ENCODE data around the gene ORM1. TPM values are rescaled to one million over a fixed set of nuclear protein-coding genes. Genes with fewer than 3 reads are reported as not detected.

ORM1 gene
- total and polyA plus RNA-seq, 10 donors: 0.95 to 13.6 (median 2.7) TPM

DNA sequence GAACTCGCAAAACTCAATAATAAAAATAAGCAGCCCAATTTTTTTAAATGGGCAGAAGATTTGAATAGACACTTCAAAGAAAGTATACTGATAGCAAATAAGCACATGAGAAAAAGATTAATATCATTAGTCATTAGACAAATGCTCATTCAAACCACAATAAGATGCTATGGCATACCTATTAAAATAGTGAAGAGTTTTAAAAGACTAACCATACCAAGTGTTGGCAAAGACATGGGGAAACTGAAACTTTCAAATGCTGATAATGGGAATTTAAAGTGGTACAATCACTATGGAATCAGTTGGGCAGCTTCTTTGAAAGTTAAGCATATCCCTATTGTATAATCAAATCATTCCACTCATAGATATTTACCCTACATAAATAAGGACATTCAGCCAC lies 26.6 kb upstream of the ORM1 start:
- intact Hi-C loops (cut with DNase I; ENCODE audit: low total_unique reads): loop anchor here (10.0 kb wide), 1 partner anchor 212 kb away; no protein-coding TSS in a partner anchor
- H3K36me3 ChIP-seq: no peaks in the 10 kb centered on the region
- TF ChIP-seq, protein P1, sequence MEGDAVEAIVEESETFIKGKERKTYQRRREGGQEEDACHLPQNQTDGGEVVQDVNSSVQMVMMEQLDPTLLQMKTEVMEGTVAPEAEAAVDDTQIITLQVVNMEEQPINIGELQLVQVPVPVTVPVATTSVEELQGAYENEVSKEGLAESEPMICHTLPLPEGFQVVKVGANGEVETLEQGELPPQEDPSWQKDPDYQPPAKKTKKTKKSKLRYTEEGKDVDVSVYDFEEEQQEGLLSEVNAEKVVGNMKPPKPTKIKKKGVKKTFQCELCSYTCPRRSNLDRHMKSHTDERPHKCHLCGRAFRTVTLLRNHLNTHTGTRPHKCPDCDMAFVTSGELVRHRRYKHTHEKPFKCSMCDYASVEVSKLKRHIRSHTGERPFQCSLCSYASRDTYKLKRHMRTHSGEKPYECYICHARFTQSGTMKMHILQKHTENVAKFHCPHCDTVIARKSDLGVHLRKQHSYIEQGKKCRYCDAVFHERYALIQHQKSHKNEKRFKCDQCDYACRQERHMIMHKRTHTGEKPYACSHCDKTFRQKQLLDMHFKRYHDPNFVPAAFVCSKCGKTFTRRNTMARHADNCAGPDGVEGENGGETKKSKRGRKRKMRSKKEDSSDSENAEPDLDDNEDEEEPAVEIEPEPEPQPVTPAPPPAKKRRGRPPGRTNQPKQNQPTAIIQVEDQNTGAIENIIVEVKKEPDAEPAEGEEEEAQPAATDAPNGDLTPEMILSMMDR (IDR thresholded peaks at IDR 0.05 in 8 of 11, conservative IDR thresholded peaks at IDR 0.05 in 3 of 11): no peak
- TF ChIP-seq POLR2A (IDR thresholded peaks at IDR 0.05): no peak
- TF ChIP-seq POLR2AphosphoS5 (IDR thresholded peaks at IDR 0.05): no peak
- H3K9me3 ChIP-seq: peaks cover 0 to 30% (median 27%) of the 10 kb centered on the region in 8 donors
- H3K27ac ChIP-seq: no peak overlapping the region
- peaks cover 0 to 10% (median 0%) of the 10 kb centered on the region in 7 donors for H3K27me3 ChIP-seq (replicated peaks in 1 of 7)
- H3K4me3 ChIP-seq: no peak overlapping the region
- 95 to 100% (median 98%) methylated on average over 1 of the region's 1 CpG for WGBS, 5 donors
- no peak for DNase-seq
- no peaks in the 10 kb centered on the region for H3K4me1 ChIP-seq

DNA sequence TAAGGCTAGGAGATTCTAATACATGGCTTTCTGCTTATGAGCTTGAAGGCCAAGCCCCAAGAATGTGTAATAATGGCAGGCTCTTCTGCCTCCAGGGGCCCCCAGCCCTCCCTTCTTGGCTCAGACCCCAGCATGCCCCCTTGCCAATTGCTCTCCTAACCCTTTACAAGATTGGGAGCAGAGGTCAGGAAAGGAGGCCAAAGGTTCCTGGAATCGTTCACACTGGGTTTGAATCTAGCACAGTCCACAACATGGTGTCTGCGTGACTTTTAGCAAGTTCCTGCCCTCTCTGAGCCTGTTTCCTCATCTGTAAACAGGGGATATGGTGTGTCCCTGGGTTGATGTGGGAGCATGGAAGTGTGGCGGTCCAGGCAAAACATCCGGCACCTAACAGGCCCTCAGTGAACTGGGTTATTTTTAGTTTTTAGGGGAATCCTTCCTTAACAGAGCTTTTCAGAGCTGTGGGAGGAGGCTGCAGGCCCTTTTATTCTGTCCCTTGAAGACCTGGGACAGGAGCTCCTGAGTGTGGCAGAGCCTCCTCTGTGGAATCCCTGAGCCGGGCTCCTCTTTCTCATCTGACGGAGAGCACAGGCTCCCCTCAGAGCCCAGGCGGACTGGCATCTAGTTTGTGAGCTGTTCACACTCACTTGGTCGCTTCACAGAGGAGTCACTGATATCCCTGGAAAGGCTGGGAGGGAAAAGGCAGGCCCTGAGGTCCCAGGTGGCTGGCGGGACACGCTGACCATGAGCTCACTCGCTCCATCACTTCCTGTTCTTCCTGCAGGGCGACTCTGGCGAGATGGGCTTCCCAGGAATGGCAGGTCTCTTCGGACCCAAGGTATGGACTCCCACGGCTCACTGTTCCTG lies 23.4 kb upstream of the ORM1 start:
- Histone ChIP-seq H3K9me3 (peaks cover 0 to 26% (median 22%) of the 10 kb centered on the region in 8 donors), H3K4me1 (no peaks in the 10 kb centered on the region), H3K27me3 (replicated peaks in 1 of 7) (peaks cover 0 to 4% (median 0%) of the 10 kb centered on the region in 7 donors), H3K4me3 (no peak overlapping the region), H3K36me3 (no peaks in the 10 kb centered on the region), H3K27ac (no peak overlapping the region)
- DNase-seq: peak; percentile 39
- TF ChIP-seq, protein P1 (IDR thresholded peaks at IDR 0.05 in 8 of 11, conservative IDR thresholded peaks at IDR 0.05 in 3 of 11): no peak
- TF ChIP-seq POLR2AphosphoS5 (IDR thresholded peaks at IDR 0.05) (no peak), POLR2A (IDR thresholded peaks at IDR 0.05) (no peak)
- 77 to 86% (median 86%) methylated on average over 14 to 15 of the region's 15 CpGs for WGBS, 5 donors
- intact Hi-C loops (cut with DNase I; ENCODE audit: low total_unique reads): loop anchor here (10.0 kb wide), 1 partner anchor 215 kb away; no protein-coding TSS in a partner anchor

DNA sequence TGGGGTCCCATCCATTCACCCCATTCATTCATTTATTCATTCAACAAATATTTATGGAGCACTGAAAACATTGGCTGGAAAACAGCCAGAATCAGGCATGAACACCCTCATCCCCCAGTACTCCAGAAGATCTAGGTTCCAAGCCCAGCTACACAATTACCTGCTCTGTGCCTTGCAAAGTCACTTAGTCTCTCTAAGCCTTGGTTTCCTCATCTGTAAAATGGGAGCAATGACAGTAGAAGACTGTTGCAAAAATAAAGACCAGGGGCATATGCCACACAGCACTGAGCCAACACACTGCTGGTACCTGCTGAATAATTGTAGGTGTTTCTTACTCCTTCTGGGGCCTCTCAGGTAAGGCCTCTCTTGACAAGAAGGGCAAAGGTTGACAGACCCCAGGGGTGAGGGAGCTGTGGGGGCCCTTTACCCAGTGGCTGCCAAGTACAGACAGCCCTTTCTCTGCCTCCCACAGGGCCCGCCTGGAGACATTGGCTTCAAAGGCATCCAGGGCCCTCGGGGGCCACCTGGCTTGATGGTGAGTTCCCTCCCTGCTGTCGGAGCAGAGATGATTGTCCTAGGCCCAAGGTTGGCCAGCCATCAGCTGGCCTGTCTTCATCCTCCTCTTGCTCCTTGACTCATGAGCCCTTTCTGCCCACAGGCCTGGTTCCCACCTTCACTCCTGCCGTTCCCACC lies 22.6 kb upstream of the ORM1 start:
- 92 to 97% (median 97%) methylated on average over 3 to 4 of the region's 4 CpGs for WGBS, 5 donors
- Histone ChIP-seq H3K36me3 (no peaks in the 10 kb centered on the region), H3K27ac (no peak overlapping the region), H3K4me1 (peaks cover 0 to 5% (median 3%) of the 10 kb centered on the region in 6 donors), H3K27me3 (replicated peaks in 1 of 7) (peaks cover 0 to 4% (median 0%) of the 10 kb centered on the region in 7 donors), H3K4me3 (no peak overlapping the region), H3K9me3 (peaks cover 0 to 18% (median 15%) of the 10 kb centered on the region in 8 donors)
- intact Hi-C loops (cut with DNase I; ENCODE audit: low total_unique reads): no loop called here
- TF ChIP-seq, protein P1 (IDR thresholded peaks at IDR 0.05 in 8 of 11, conservative IDR thresholded peaks at IDR 0.05 in 3 of 11): no peak
- peak; percentile 61 for DNase-seq
